Endodermal cell (in vitro differentiated cells): ENCODE measurements around the gene PPP1R37. TPM values are rescaled to one million over a fixed set of nuclear protein-coding genes. Genes with fewer than 3 reads are reported as not detected.

Experiments
- DNase-seq: peaks from one replicate; pipeline ENCODE4 v3.0.0-alpha.2; 2017
- H3K27ac ChIP-seq: 2 replicates; pipeline ENCODE4 v1.5.1; 2013; ENCODE audit warnings: mild to moderate bottlenecking, low read depth, low read length, moderate library complexity
- H3K27me3 ChIP-seq: 2 replicates; pipeline ENCODE4 v1.6.1; 2013; ENCODE audit warnings: mild to moderate bottlenecking, low read length, moderate library complexity; ENCODE audit not compliant: insufficient read depth, control insufficient read depth, poor library complexity, severe bottlenecking
- H3K36me3 ChIP-seq: 2 replicates; pipeline ENCODE4 v1.7.0; 2013; ENCODE audit warnings: mild to moderate bottlenecking, low read length, moderate library complexity; ENCODE audit not compliant: control insufficient read depth, insufficient read depth
- H3K4me1 ChIP-seq: one replicate; pipeline ENCODE4 v1.7.0; 2013; ENCODE audit warnings: low read length; ENCODE audit not compliant: control insufficient read depth, insufficient read depth
- H3K4me3 ChIP-seq: 2 replicates; pipeline ENCODE4 v1.5.1; 2013; ENCODE audit warnings: mild to moderate bottlenecking, low read length, moderate library complexity
- H3K9ac ChIP-seq: 2 replicates; pipeline ENCODE4 v1.6.1; 2013; ENCODE audit warnings: mild to moderate bottlenecking, low read length, moderate library complexity; ENCODE audit not compliant: poor library complexity, severe bottlenecking; ENCODE audit errors: extremely low read depth
- H3K9me3 ChIP-seq: 2 replicates; pipeline ENCODE4 v1.6.1; 2013; ENCODE audit warnings: mild to moderate bottlenecking, low read length, moderate library complexity; ENCODE audit not compliant: control insufficient read depth
- H3K27ac Mint-ChIP-seq: 2 replicates; pipeline ENCODE4 v1.8.0; 2020; ENCODE audit warnings: mixed read lengths
- H3K27me3 Mint-ChIP-seq: 2 replicates; pipeline ENCODE4 v1.8.0; 2021; ENCODE audit warnings: mild to moderate bottlenecking, mixed read lengths; ENCODE audit not compliant: insufficient read depth
- H3K36me3 Mint-ChIP-seq: 2 replicates; pipeline ENCODE4 v1.8.0; 2020; ENCODE audit warnings: low read depth, mixed read lengths
- H3K4me1 Mint-ChIP-seq: 2 replicates; pipeline ENCODE4 v1.8.0; 2020; ENCODE audit warnings: mixed read lengths
- H3K4me3 Mint-ChIP-seq: 2 replicates; pipeline ENCODE4 v1.8.0; 2020; ENCODE audit warnings: mild to moderate bottlenecking, moderate library complexity, mixed read lengths
- H3K9me3 Mint-ChIP-seq: 2 replicates; pipeline ENCODE4 v1.8.0; 2020; ENCODE audit warnings: mild to moderate bottlenecking, mixed read lengths
- WGBS, 2 experiments: methylation state at CpG; one replicate each; pipeline versions ENCODE4 v1.1.5 to v1.1.7; 2013; ENCODE audit warnings: missing lambda C conversion rate in 2 of 2, mixed read lengths in 1 of 2; ENCODE audit not compliant: insufficient coverage in 1 of 2, insufficient read length in 1 of 2; 5-methylcytosine and 5-hydroxymethylcytosine counted together
- total RNA-seq, 2 donors: library from RNA; stranded (reverse); fragmentation: NEBNext Ultra II Directional in 1 of 2; extraction: Animal tissue kit (Norgen Biotek cat#: 25700) in 1 of 2; gene quantifications; 2 replicates in 1 of 2; 3 replicates in 1 of 2; pipeline ENCODE4 v1.2.1, GENCODE V29; 2021
- TF ChIP-seq, protein P1 (sequence below): fragments of 200-600 bp; sonication (generic); conservative IDR thresholded peaks from 2 replicates; pipeline ENCODE4 v1.5.0; 2021; ENCODE audit warnings: antibody characterized with exemption, mild to moderate bottlenecking

Gene PPP1R37
- total RNA-seq, 2 donors from 2014 or later, result 23.6 to 32.5 TPM

DNA sequence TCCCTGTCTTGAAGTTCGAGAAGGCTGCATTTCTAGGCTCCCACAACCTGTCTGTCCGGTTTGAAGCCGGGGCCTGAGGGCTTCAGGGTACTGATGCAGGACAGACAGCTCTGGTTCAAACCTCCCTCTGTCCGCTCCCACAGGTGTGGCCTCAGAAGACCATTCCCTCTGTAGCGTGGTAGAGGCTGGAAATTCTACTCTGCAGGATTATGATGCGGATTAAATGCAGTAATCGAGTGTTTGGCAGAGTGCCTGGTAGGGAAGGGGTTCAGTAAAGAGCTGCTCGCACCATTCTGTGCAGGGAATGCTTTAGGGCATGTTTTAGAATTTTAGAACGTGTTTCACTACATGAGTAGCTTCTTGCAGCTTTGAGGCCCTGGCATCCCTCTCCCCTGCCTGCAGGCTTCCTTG is 30.5 kb downstream of the PPP1R37 start:
- peaks cover 5% of the 10 kb centered on the region for H3K36me3 Mint-ChIP-seq
- H3K27ac Mint-ChIP-seq, result no peak overlapping the region
- Histone ChIP-seq H3K27ac (no peak overlapping the region), H3K9me3 (no peaks in the 10 kb centered on the region), H3K36me3 (no peaks in the 10 kb centered on the region), H3K27me3 (no peaks in the 10 kb centered on the region), H3K9ac (no peak overlapping the region), H3K4me3 (no peak overlapping the region), H3K4me1 (no peaks in the 10 kb centered on the region)
- 89 to 94% methylated on average over 7 to 9 of the region's 9 CpGs for WGBS, 2 experiments
- no peaks in the 10 kb centered on the region for H3K27me3 Mint-ChIP-seq
- no peak for DNase-seq
- TF ChIP-seq, protein P1, sequence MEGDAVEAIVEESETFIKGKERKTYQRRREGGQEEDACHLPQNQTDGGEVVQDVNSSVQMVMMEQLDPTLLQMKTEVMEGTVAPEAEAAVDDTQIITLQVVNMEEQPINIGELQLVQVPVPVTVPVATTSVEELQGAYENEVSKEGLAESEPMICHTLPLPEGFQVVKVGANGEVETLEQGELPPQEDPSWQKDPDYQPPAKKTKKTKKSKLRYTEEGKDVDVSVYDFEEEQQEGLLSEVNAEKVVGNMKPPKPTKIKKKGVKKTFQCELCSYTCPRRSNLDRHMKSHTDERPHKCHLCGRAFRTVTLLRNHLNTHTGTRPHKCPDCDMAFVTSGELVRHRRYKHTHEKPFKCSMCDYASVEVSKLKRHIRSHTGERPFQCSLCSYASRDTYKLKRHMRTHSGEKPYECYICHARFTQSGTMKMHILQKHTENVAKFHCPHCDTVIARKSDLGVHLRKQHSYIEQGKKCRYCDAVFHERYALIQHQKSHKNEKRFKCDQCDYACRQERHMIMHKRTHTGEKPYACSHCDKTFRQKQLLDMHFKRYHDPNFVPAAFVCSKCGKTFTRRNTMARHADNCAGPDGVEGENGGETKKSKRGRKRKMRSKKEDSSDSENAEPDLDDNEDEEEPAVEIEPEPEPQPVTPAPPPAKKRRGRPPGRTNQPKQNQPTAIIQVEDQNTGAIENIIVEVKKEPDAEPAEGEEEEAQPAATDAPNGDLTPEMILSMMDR, result no peak
- H3K9me3 Mint-ChIP-seq, result no peaks in the 10 kb centered on the region
- H3K4me3 Mint-ChIP-seq, result no peak overlapping the region
- peaks cover 2% of the 10 kb centered on the region for H3K4me1 Mint-ChIP-seq

DNA sequence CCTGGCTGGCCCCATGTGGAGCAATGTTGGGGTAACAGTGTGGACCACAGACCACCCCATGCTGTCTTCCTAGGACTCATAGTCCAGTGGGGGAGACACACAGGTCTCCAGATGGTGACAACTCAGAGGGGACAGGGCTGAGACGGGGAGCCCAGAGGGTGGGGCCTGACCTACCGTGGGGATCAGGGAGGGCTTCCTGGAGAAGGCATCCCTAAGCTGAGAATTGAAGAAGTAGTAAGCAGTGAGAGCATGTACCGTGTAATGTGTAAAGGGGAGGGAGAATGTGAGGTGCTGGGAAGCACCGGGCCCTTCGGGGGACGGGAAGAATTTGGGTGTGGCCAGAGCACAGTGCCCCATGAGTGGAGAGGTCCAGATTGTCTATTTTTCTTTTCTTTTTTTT is 31.0 kb downstream of the PPP1R37 start:
- WGBS, 2 experiments, result 96 to 97% methylated on average over 3 to 4 of the region's 6 CpGs
- H3K27me3 Mint-ChIP-seq, result no peaks in the 10 kb centered on the region
- H3K4me1 Mint-ChIP-seq, result peaks cover 2% of the 10 kb centered on the region
- no peaks in the 10 kb centered on the region for H3K36me3 ChIP-seq
- peaks cover 5% of the 10 kb centered on the region for H3K36me3 Mint-ChIP-seq
- H3K9me3 Mint-ChIP-seq, result no peaks in the 10 kb centered on the region
- no peak overlapping the region for H3K4me3 ChIP-seq
- H3K9ac ChIP-seq, result no peak overlapping the region
- DNase-seq, result no peak
- H3K9me3 ChIP-seq, result no peaks in the 10 kb centered on the region
- H3K27ac ChIP-seq, result no peak overlapping the region
- no peak overlapping the region for H3K27ac Mint-ChIP-seq
- no peak overlapping the region for H3K4me3 Mint-ChIP-seq
- TF ChIP-seq, protein P1, result no peak
- H3K4me1 ChIP-seq, result no peaks in the 10 kb centered on the region
- H3K27me3 ChIP-seq, result no peaks in the 10 kb centered on the region

DNA sequence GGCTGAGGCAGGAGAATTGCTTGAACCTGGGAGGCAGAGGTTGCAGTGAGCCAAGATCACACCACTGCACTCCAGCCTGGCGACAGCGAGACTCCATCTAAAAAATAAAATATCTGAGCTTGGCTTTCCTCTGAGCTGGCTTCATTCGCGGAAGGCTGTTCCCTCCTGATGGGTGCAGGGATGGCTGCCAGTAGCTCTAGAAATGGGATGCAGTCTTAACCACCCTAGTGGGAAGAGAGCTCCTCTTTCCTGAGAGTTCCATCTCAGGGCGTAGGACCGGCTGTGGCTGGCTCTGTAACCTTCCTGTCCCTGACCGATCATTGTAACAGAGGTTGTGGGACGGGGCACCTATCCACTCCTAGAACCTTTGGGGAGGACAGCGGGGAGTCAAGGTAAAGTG is 32.4 kb downstream of the PPP1R37 start:
- WGBS, 2 experiments, result 90 to 93% methylated on average over 5 to 9 of the region's 9 CpGs
- H3K4me1 ChIP-seq, result no peaks in the 10 kb centered on the region
- no peak overlapping the region for H3K4me3 ChIP-seq
- no peaks in the 10 kb centered on the region for H3K27me3 ChIP-seq
- no peak for DNase-seq
- TF ChIP-seq, protein P1, result no peak
- Mint-ChIP-seq H3K27me3 (no peaks in the 10 kb centered on the region), H3K9me3 (no peaks in the 10 kb centered on the region), H3K4me1 (peaks cover 2% of the 10 kb centered on the region), H3K4me3 (no peak overlapping the region), H3K27ac (no peak overlapping the region), H3K36me3 (peaks cover 2% of the 10 kb centered on the region)
- H3K36me3 ChIP-seq, result no peaks in the 10 kb centered on the region
- H3K9me3 ChIP-seq, result no peaks in the 10 kb centered on the region
- H3K27ac ChIP-seq, result no peak overlapping the region
- H3K9ac ChIP-seq, result no peak overlapping the region
